GM21717 (cell line): Measurements from ENCODE around the gene FOXD1.
"Not testable (repeated sequence)": the region's sequence is repeated elsewhere in the genome, so short reads cannot be mapped to it uniquely, and the experiment has no call there.

ENCODE experiments used
- ATAC-seq: cut with Tn5 transposase; IDR thresholded peaks from one replicate; pipeline ENCODE4 v1.9.1; 2021; ENCODE audit warnings: mild to moderate bottlenecking, moderate library complexity; ENCODE audit not compliant: unreplicated experiment

Gene FOXD1

GRCh38 chr5:73419117-73419464, 29.5 kb downstream of the FOXD1 start:
- no peak for ATAC-seq

- ATAC-seq = no peak
Observed at GRCh38 chr5:73418244-73418691, 30.3 kb downstream of the FOXD1 start.

GRCh38 chr5:73417303-73418034, 31.1 kb downstream of the FOXD1 start:
- no peak for ATAC-seq

- no peak for ATAC-seq
Observed at GRCh38 chr5:73415617-73416016, 33.0 kb downstream of the FOXD1 start.

- ATAC-seq = no peak
Observed at GRCh38 chr5:73415171-73415570, 33.4 kb downstream of the FOXD1 start.

- no peak for ATAC-seq
Observed at GRCh38 chr5:73412597-73412988, 36.0 kb downstream of the FOXD1 start.

- no peak for ATAC-seq
Observed at GRCh38 chr5:73411936-73412596, 36.5 kb downstream of the FOXD1 start.

GRCh38 chr5:73409927-73410326, 38.6 kb downstream of the FOXD1 start:
- not testable (repeated sequence) for ATAC-seq

GRCh38 chr5:73405691-73406090, 42.9 kb downstream of the FOXD1 start:
- no peak for ATAC-seq

- no peak for ATAC-seq
Observed at GRCh38 chr5:73399775-73400174, 48.8 kb downstream of the FOXD1 start.
